ENCODE data around the gene FAM162A.

DNA sequence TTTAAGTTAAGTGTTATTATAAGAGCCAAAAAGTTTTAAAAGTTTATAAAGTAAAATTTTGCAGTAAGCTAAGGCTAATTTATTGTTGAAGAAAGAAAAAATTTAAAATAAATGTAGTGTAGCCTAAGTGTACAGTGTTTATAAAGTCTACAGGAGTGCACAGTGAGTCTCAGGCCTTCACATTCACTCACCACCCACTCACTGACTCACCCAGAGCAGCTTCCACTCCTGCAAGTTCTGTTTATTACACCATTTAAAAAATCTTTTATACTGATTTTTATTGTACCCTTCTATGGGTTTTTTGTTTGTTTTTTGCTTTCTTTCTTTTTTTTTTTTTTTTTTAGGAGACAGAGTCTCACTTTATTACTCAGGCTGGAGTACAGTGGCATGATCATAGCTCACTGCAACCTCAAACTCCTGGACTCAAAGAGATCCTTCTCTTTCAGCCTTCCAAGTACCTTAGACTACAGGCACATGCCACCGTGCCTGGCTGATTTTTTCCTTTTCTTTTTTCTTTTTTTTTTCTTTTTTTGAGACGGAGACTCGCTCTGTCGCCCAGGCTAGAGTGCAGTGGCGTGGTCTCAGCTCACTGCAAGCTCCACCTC, 33.1 kb upstream of the FAM162A start:
- TF ChIP-seq POLR2AphosphoS5 (IDR thresholded peaks at IDR 0.05; ENCODE audit: insufficient read depth, low read depth, low read length), result no peak
- TF ChIP-seq, protein P1, sequence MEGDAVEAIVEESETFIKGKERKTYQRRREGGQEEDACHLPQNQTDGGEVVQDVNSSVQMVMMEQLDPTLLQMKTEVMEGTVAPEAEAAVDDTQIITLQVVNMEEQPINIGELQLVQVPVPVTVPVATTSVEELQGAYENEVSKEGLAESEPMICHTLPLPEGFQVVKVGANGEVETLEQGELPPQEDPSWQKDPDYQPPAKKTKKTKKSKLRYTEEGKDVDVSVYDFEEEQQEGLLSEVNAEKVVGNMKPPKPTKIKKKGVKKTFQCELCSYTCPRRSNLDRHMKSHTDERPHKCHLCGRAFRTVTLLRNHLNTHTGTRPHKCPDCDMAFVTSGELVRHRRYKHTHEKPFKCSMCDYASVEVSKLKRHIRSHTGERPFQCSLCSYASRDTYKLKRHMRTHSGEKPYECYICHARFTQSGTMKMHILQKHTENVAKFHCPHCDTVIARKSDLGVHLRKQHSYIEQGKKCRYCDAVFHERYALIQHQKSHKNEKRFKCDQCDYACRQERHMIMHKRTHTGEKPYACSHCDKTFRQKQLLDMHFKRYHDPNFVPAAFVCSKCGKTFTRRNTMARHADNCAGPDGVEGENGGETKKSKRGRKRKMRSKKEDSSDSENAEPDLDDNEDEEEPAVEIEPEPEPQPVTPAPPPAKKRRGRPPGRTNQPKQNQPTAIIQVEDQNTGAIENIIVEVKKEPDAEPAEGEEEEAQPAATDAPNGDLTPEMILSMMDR (IDR thresholded peaks at IDR 0.05; ENCODE audit: extremely low read depth in 1 of 2, insufficient read depth in 1 of 2, low read depth in 1 of 2, low read length in 2 of 2), result no peak
- TF ChIP-seq EZH2 (IDR thresholded peaks at IDR 0.05; ENCODE audit: borderline replicate concordance, low read depth, low read length, severe bottlenecking), result no peak
- TF ChIP-seq MYC (IDR thresholded peaks at IDR 0.05; ENCODE audit: low read depth, low read length), result no peak
- no peak for TF ChIP-seq POLR2A (IDR thresholded peaks at IDR 0.05; ENCODE audit: low read depth, low read length)
- TF ChIP-seq JUN (IDR thresholded peaks at IDR 0.05; ENCODE audit: borderline replicate concordance, insufficient read depth, insufficient read length, low read depth), result no peak
- TF ChIP-seq, protein P2, sequence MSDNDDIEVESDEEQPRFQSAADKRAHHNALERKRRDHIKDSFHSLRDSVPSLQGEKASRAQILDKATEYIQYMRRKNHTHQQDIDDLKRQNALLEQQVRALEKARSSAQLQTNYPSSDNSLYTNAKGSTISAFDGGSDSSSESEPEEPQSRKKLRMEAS (IDR thresholded peaks at IDR 0.05; ENCODE audit: insufficient read depth, insufficient read length), result no peak
- TF ChIP-seq GATA2 (IDR thresholded peaks at IDR 0.05; ENCODE audit: insufficient read depth, insufficient read length, low read depth, low read length), result no peak

Data from endothelial cell of umbilical vein (primary cell).